GM19099 (cell line): Measurements from ENCODE around the gene RBM38.
A peak's percentile ranks its signal among the peaks of the same experiment; 100 is the strongest.

Experiments used
- POLR2A ChIP-seq: IDR thresholded peaks from 3 replicates; pipeline ENCODE4 v1.6.1; 2011; ENCODE audit warnings: low read depth; ENCODE audit not compliant: insufficient read length; ENCODE audit errors: extremely low read depth

RBM38 gene

GRCh38 chr20:57390604-57391438 is at the start of gene RBM38:
Gene RBM38 (plus strand): TSS chr20:57391396. CDS start chr20:57391582, 186 bp downstream.
- TF ChIP-seq POLR2A = no peak

GRCh38 chr20:57341663-57342062 is 49.5 kb upstream of the RBM38 start:
- no peak for TF ChIP-seq POLR2A

- no peak for TF ChIP-seq POLR2A
These were observed 48.4 kb upstream of the RBM38 start for GRCh38 chr20:57342829-57343228.

- TF ChIP-seq POLR2A = no peak
These were observed 44.7 kb upstream of the RBM38 start for GRCh38 chr20:57346477-57346876.

- no peak for TF ChIP-seq POLR2A
These were observed 43.8 kb upstream of the RBM38 start for GRCh38 chr20:57347393-57347792.

- TF ChIP-seq POLR2A = no peak
These were observed 41.0 kb upstream of the RBM38 start for GRCh38 chr20:57350081-57350710.

- TF ChIP-seq POLR2A = peak; percentile 81
These were observed 40.0 kb upstream of the RBM38 start, which contains the start of gene RAE1 for GRCh38 chr20:57351042-57351783. Gene RAE1 (plus strand): TSS chr20:57351255. CDS start chr20:57354039, 2,784 bp downstream.

- no peak for TF ChIP-seq POLR2A
These were observed 38.9 kb upstream of the RBM38 start for GRCh38 chr20:57352305-57352704.

- TF ChIP-seq POLR2A = no peak
These were observed 37.8 kb upstream of the RBM38 start for GRCh38 chr20:57353351-57353750.

- no peak for TF ChIP-seq POLR2A
These were observed 29.7 kb upstream of the RBM38 start for GRCh38 chr20:57361517-57361916.

GRCh38 chr20:57364451-57364850 is 26.7 kb upstream of the RBM38 start:
- no peak for TF ChIP-seq POLR2A

- no peak for TF ChIP-seq POLR2A
These were observed 21.6 kb upstream of the RBM38 start for GRCh38 chr20:57369596-57369995.

GRCh38 chr20:57370316-57370715 is 20.9 kb upstream of the RBM38 start:
- no peak for TF ChIP-seq POLR2A

- no peak for TF ChIP-seq POLR2A
These were observed 19.8 kb upstream of the RBM38 start for GRCh38 chr20:57371363-57371762.

GRCh38 chr20:57372157-57372556 is 19.0 kb upstream of the RBM38 start:
- no peak for TF ChIP-seq POLR2A
